ENCODE data around the gene MCU. TPM values are rescaled to one million over a fixed set of nuclear protein-coding genes. Genes with fewer than 3 reads are reported as not detected.

The MCU gene
- total RNA-seq, 1 donor from 2014 or later: 27.0 TPM

GRCh38 chr10:72858067-72858466 lies 166.1 kb downstream of the MCU start:
- DNase-seq (ENCODE audit: extremely low spot score, unreplicated experiment): no peak
- Mint-ChIP-seq H3K27ac (no peak overlapping the region), H3K4me3 (no peak overlapping the region), H3K4me1 (ENCODE audit: unreplicated experiment) (no peaks in the 10 kb centered on the region), H3K36me3 (peaks cover 12% of the 10 kb centered on the region), H3K9me3 (no peaks in the 10 kb centered on the region), H3K27me3 (no peaks in the 10 kb centered on the region)
- TF ChIP-seq CTCF (conservative IDR thresholded peaks at IDR 0.05): no peak

- no peaks in the 10 kb centered on the region for H3K4me1 Mint-ChIP-seq (ENCODE audit: unreplicated experiment)
- peaks cover 14% of the 10 kb centered on the region for H3K36me3 Mint-ChIP-seq
- H3K27ac Mint-ChIP-seq: no peak overlapping the region
These were observed 171.0 kb downstream of the MCU start for GRCh38 chr10:72862957-72863356.

GRCh38 chr10:72875250-72876055 lies 183.5 kb downstream of the MCU start:
- H3K36me3 Mint-ChIP-seq: peaks cover 24% of the 10 kb centered on the region
- no peaks in the 10 kb centered on the region for H3K4me1 Mint-ChIP-seq (ENCODE audit: unreplicated experiment)

More at GRCh38 chr10:72862957-72863356, 171.0 kb downstream of the MCU start:
- TF ChIP-seq CTCF (conservative IDR thresholded peaks at IDR 0.05): no peak
- H3K9me3 Mint-ChIP-seq: no peaks in the 10 kb centered on the region
- no peak for DNase-seq (ENCODE audit: extremely low spot score, unreplicated experiment)
- H3K27me3 Mint-ChIP-seq: no peaks in the 10 kb centered on the region
- no peak overlapping the region for H3K4me3 Mint-ChIP-seq

GRCh38 chr10:72879245-72879644 lies 187.3 kb downstream of the MCU start:
- Mint-ChIP-seq H3K36me3 (peaks cover 34% of the 10 kb centered on the region), H3K27me3 (no peaks in the 10 kb centered on the region), H3K27ac (no peak overlapping the region), H3K4me3 (no peak overlapping the region), H3K4me1 (ENCODE audit: unreplicated experiment) (no peaks in the 10 kb centered on the region), H3K9me3 (no peaks in the 10 kb centered on the region)
- TF ChIP-seq CTCF (conservative IDR thresholded peaks at IDR 0.05): no peak
- DNase-seq (ENCODE audit: extremely low spot score, unreplicated experiment): no peak

More at GRCh38 chr10:72875250-72876055, 183.5 kb downstream of the MCU start:
- no peak overlapping the region for H3K4me3 Mint-ChIP-seq
- peak; percentile 66 for TF ChIP-seq CTCF (conservative IDR thresholded peaks at IDR 0.05)
- no peak overlapping the region for H3K27ac Mint-ChIP-seq
- H3K9me3 Mint-ChIP-seq: no peaks in the 10 kb centered on the region
- no peak for DNase-seq (ENCODE audit: extremely low spot score, unreplicated experiment)
- no peaks in the 10 kb centered on the region for H3K27me3 Mint-ChIP-seq

GRCh38 chr10:72881291-72881690 lies 189.3 kb downstream of the MCU start:
- H3K27ac Mint-ChIP-seq: no peak overlapping the region
- TF ChIP-seq CTCF (conservative IDR thresholded peaks at IDR 0.05): no peak
- no peak overlapping the region for H3K4me3 Mint-ChIP-seq
- peaks cover 34% of the 10 kb centered on the region for H3K36me3 Mint-ChIP-seq
- H3K9me3 Mint-ChIP-seq: no peaks in the 10 kb centered on the region
- DNase-seq (ENCODE audit: extremely low spot score, unreplicated experiment): no peak
- H3K27me3 Mint-ChIP-seq: no peaks in the 10 kb centered on the region
- no peaks in the 10 kb centered on the region for H3K4me1 Mint-ChIP-seq (ENCODE audit: unreplicated experiment)

All from type B pancreatic cell (in vitro differentiated cells).